OCI-M2 (cell line): ENCODE results near the gene FERMT3.

Experiments
- DNase-seq: peaks from one replicate; lab custom pipeline; 2025; ENCODE audit not compliant: unreplicated experiment; lab: John Stamatoyannopoulos, UW

FERMT3 gene

GRCh38 chr11:64262271-64263002 is 55.9 kb downstream of the FERMT3 start:
- DNase-seq, result no peak

- DNase-seq, result no peak
Measured at GRCh38 chr11:64263021-64263946, 56.8 kb downstream of the FERMT3 start.

GRCh38 chr11:64263947-64264317 is 57.4 kb downstream of the FERMT3 start:
- no peak for DNase-seq

- DNase-seq, result no peak
Measured at GRCh38 chr11:64264371-64264852, 57.9 kb downstream of the FERMT3 start.

DNA sequence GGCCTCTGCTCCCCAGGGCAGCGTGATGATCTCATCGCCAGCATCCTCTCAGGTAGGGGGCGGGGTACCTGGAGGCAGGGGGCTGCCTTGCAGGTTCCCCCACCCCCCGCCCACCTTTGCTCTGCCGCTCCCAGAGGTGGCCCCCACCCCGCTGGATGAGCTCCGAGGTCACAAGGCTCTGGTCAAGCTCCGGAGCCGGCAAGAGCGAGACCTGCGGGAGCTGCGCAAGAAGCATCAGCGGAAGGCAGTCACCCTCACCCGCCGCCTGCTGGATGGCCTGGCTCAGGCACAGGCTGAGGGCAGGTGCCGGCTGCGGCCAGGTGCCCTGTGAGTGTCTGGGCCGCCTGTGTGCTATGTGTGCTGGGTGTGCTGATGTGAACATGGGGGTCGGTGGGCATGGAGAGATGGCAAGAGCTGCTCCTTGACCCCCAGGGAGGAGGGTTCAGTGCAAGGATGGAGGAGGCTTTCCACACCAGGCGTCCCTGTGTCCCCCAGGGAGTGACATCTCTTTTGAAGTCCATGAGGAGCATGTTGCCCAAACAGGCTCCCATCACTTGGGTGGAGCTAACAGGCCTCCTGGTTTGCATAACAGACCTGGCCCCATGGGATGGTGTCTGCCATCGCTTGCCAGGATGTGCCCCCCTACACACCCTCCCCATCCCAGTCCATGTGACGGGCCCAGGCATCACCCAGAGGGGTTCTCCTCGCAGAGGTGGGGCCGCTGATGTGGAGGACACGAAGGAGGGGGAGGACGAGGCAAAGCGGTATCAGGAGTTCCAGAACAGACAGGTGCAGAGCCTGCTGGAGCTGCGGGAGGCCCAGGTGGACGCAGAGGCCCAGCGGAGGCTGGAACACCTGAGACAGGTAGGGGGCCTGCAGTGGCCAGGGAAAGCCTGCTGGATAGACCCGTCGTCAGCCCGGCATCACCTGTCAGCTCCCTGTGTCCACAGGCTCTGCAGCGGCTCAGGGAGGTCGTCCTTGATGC is 58.9 kb downstream of the FERMT3 start:
- no peak for DNase-seq

DNA sequence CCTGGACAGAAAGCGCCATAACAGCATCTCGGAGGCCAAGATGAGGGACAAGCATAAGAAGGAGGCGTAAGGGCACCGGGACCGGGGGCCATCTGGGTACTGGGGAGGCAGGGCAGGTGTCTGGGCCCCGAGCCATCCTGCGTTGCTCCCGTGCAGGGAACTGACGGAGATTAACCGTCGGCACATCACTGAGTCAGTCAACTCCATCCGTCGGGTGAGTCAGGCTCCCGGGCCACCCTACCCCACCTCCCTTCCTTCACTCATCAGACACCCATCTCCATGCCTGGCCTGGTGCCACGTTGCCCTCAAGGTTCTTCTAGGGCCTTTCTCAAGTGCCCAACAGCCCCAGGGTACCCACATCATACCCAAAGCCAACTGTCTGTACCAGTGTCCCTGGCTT is 59.8 kb downstream of the FERMT3 start:
- no peak for DNase-seq

DNA sequence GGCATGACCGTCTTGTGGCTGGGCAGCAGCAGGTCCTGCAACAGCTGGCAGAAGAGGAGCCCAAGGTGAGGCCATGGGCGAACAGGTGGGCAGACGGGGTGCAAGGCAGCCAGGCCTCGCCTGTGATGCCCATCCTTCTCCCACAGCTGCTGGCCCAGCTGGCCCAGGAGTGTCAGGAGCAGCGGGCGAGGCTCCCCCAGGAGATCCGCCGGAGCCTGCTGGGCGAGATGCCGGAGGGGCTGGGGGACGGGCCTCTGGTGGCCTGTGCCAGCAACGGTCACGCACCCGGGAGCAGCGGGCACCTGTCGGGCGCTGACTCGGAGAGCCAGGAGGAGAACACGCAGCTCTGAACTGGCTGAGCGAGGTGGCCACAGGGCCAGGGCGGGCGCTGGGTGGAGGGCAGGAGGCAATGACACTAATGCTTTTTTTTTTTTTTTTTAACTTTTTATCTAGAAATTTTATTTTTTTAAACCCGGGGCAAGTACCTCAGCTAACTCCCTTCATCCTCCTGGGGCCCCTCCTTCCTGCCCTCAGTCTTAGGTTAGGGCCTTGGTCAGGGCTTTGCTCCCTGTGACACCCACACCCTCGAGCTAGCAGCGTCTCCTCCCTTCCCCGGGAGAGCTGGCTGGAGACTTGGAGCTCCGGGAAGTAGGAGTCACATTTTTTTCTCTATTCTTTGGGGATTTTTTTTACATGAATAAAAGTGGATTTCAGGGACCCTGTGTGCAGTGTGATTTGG is 60.9 kb downstream of the FERMT3 start:
- no peak for DNase-seq

GRCh38 chr11:64268025-64268892 is 61.7 kb downstream of the FERMT3 start:
- no peak for DNase-seq

GRCh38 chr11:64268893-64269539 is 62.5 kb downstream of the FERMT3 start:
- DNase-seq, result no peak

GRCh38 chr11:64269540-64270220 is 63.2 kb downstream of the FERMT3 start:
- DNase-seq, result peak; percentile 76
